Lower leg skin (tissue), 3 donors: ENCODE results near the gene ADAMTS1.

Experiments
- CTCF ChIP-seq, 3 donors: fragments of 450-650 bp; IDR thresholded peaks; one replicate each; pipeline ENCODE4 v1.5.1; 2016; ENCODE audit warnings: antibody characterized with exemption in 3 of 3, mild to moderate bottlenecking in 3 of 3, moderate library complexity in 2 of 3
- POLR2A ChIP-seq, 2 donors: fragments of 450-650 bp; IDR thresholded peaks; one replicate each; pipeline ENCODE4 v1.6.1; 2016 to 2017; ENCODE audit warnings: antibody characterized with exemption in 2 of 2, mild to moderate bottlenecking in 1 of 2, moderate library complexity in 1 of 2

GRCh38 chr21:26849428-26850115 is 4.4 kb upstream of the ADAMTS1 start:
- TF ChIP-seq POLR2A (IDR thresholded peaks at IDR 0.05) (no peak), CTCF (IDR thresholded peaks at IDR 0.05) (no peak)
